HL-60 (cell line): ENCODE measurements around the gene PARPBP.
"Not testable (repeated sequence)": the region's sequence is repeated elsewhere in the genome, so short reads cannot be mapped to it uniquely, and the experiment has no call there.

Source experiments
- GABPA ChIP-seq: IDR thresholded peaks from 2 replicates; pipeline ENCODE4 v1.6.1; 2012; ENCODE audit warnings: low read depth
- POLR2AphosphoS5 ChIP-seq: IDR thresholded peaks from 2 replicates; pipeline ENCODE4 v1.6.1; 2012; ENCODE audit warnings: low read depth
- SPI1 ChIP-seq: IDR thresholded peaks from 2 replicates; pipeline ENCODE4 v1.6.1; 2012; ENCODE audit warnings: low read depth, mild to moderate bottlenecking, borderline replicate concordance
- TF ChIP-seq, protein P1 (sequence below): IDR thresholded peaks from 2 replicates; pipeline ENCODE4 v1.6.1; 2012; ENCODE audit warnings: low read depth; ENCODE audit not compliant: insufficient replicate concordance
- TF ChIP-seq, protein P2 (sequence below): IDR thresholded peaks from one replicate; pipeline ENCODE4 v1.5.1; 2011; ENCODE audit warnings: low read length, control low read depth, inconsistent platforms; ENCODE audit not compliant: insufficient read depth

DNA sequence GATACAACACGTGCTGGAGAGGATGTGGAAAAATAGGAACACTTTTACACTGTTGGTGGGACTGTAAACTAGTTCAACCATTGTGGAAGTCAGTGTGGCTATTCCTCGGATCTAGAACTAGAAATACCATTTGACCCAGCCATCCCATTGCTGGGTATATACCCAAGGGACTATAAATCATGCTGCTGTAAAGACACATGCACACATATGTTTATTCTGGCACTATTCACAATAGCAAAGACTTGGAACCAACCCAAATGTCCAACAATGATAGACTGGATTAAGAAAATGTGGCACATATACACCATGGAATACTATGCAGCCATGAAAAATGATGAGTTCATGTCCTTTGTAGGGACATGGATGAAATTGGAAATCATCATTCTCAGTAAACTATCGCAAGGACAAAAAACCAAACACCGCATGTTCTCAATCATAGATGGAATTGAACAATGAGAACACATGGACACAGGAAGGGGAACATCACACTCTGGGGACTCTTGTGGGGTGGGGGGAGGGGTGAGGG, 27.1 kb downstream of the PARPBP start:
- TF ChIP-seq, protein P1, sequence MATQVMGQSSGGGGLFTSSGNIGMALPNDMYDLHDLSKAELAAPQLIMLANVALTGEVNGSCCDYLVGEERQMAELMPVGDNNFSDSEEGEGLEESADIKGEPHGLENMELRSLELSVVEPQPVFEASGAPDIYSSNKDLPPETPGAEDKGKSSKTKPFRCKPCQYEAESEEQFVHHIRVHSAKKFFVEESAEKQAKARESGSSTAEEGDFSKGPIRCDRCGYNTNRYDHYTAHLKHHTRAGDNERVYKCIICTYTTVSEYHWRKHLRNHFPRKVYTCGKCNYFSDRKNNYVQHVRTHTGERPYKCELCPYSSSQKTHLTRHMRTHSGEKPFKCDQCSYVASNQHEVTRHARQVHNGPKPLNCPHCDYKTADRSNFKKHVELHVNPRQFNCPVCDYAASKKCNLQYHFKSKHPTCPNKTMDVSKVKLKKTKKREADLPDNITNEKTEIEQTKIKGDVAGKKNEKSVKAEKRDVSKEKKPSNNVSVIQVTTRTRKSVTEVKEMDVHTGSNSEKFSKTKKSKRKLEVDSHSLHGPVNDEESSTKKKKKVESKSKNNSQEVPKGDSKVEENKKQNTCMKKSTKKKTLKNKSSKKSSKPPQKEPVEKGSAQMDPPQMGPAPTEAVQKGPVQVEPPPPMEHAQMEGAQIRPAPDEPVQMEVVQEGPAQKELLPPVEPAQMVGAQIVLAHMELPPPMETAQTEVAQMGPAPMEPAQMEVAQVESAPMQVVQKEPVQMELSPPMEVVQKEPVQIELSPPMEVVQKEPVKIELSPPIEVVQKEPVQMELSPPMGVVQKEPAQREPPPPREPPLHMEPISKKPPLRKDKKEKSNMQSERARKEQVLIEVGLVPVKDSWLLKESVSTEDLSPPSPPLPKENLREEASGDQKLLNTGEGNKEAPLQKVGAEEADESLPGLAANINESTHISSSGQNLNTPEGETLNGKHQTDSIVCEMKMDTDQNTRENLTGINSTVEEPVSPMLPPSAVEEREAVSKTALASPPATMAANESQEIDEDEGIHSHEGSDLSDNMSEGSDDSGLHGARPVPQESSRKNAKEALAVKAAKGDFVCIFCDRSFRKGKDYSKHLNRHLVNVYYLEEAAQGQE: not testable (repeated sequence)
- TF ChIP-seq, protein P2, sequence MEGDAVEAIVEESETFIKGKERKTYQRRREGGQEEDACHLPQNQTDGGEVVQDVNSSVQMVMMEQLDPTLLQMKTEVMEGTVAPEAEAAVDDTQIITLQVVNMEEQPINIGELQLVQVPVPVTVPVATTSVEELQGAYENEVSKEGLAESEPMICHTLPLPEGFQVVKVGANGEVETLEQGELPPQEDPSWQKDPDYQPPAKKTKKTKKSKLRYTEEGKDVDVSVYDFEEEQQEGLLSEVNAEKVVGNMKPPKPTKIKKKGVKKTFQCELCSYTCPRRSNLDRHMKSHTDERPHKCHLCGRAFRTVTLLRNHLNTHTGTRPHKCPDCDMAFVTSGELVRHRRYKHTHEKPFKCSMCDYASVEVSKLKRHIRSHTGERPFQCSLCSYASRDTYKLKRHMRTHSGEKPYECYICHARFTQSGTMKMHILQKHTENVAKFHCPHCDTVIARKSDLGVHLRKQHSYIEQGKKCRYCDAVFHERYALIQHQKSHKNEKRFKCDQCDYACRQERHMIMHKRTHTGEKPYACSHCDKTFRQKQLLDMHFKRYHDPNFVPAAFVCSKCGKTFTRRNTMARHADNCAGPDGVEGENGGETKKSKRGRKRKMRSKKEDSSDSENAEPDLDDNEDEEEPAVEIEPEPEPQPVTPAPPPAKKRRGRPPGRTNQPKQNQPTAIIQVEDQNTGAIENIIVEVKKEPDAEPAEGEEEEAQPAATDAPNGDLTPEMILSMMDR: not testable (repeated sequence)
- TF ChIP-seq SPI1, POLR2AphosphoS5, GABPA: not testable (repeated sequence)
